Measurements from ENCODE around the gene MRPL44.

MRPL44 gene

DNA sequence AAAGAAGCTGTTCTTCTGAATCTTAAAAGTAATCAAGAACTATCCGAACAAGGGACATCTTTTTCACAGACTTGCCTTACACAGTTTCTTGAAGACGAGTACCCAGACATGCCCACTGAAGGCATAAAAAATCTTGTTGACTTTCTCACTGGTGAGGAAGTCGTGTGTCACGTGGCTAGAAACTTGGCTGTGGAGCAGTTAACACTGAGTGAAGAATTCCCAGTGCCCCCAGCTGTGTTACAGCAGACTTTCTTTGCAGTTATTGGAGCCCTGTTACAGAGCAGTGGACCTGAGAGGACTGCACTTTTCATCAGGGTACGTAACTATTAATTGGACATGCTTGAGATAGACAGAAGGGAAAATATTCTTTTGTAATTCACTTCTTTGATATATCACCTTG lies 2.4 kb downstream of the MRPL44 start:
- TF ChIP-seq, protein P1, sequence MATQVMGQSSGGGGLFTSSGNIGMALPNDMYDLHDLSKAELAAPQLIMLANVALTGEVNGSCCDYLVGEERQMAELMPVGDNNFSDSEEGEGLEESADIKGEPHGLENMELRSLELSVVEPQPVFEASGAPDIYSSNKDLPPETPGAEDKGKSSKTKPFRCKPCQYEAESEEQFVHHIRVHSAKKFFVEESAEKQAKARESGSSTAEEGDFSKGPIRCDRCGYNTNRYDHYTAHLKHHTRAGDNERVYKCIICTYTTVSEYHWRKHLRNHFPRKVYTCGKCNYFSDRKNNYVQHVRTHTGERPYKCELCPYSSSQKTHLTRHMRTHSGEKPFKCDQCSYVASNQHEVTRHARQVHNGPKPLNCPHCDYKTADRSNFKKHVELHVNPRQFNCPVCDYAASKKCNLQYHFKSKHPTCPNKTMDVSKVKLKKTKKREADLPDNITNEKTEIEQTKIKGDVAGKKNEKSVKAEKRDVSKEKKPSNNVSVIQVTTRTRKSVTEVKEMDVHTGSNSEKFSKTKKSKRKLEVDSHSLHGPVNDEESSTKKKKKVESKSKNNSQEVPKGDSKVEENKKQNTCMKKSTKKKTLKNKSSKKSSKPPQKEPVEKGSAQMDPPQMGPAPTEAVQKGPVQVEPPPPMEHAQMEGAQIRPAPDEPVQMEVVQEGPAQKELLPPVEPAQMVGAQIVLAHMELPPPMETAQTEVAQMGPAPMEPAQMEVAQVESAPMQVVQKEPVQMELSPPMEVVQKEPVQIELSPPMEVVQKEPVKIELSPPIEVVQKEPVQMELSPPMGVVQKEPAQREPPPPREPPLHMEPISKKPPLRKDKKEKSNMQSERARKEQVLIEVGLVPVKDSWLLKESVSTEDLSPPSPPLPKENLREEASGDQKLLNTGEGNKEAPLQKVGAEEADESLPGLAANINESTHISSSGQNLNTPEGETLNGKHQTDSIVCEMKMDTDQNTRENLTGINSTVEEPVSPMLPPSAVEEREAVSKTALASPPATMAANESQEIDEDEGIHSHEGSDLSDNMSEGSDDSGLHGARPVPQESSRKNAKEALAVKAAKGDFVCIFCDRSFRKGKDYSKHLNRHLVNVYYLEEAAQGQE (IDR thresholded peaks at IDR 0.05; ENCODE audit: insufficient read depth in 1 of 2, low read depth in 2 of 2, low read length in 2 of 2) = no peak
- TF ChIP-seq FOXP2 (optimal IDR thresholded peaks at IDR 0.05; ENCODE audit: borderline replicate concordance, extremely low read depth, extremely low read length, insufficient read depth) = no peak
- TF ChIP-seq TAF1 (IDR thresholded peaks at IDR 0.05; ENCODE audit: borderline replicate concordance, insufficient read depth, low read length) = no peak
- no peak for TF ChIP-seq SIN3A (IDR thresholded peaks at IDR 0.05; ENCODE audit: borderline replicate concordance, insufficient read depth, low read length)
- TF ChIP-seq POLR2AphosphoS5 (IDR thresholded peaks at IDR 0.05; ENCODE audit: low read depth, low read length) = no peak

DNA sequence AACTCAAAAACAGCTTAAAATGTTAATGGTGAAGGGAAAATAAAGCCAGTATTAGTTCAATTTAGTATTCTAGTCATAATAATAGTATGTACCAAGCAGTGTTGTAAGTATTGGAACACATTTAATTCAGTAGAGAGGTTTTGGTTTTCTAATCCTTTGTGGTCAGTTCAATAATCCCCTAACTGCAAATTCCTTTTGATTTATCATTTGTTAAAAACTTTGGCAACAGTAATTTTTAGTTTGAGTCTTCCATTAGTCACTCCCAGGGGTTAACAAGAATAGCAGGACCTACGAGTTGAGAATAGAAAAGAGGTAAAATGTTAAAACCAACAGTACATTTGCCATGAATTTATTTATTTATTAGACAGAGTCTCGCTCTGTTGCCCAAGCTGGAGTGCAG lies 10.7 kb downstream of the MRPL44 start:
- TF ChIP-seq FOXP2 (optimal IDR thresholded peaks at IDR 0.05; ENCODE audit: borderline replicate concordance, extremely low read depth, extremely low read length, insufficient read depth) (no peak), TAF1 (IDR thresholded peaks at IDR 0.05; ENCODE audit: borderline replicate concordance, insufficient read depth, low read length) (no peak), SIN3A (IDR thresholded peaks at IDR 0.05; ENCODE audit: borderline replicate concordance, insufficient read depth, low read length) (no peak), POLR2AphosphoS5 (IDR thresholded peaks at IDR 0.05; ENCODE audit: low read depth, low read length) (no peak)
- TF ChIP-seq, protein P1 (IDR thresholded peaks at IDR 0.05; ENCODE audit: insufficient read depth in 1 of 2, low read depth in 2 of 2, low read length in 2 of 2) = no peak

DNA sequence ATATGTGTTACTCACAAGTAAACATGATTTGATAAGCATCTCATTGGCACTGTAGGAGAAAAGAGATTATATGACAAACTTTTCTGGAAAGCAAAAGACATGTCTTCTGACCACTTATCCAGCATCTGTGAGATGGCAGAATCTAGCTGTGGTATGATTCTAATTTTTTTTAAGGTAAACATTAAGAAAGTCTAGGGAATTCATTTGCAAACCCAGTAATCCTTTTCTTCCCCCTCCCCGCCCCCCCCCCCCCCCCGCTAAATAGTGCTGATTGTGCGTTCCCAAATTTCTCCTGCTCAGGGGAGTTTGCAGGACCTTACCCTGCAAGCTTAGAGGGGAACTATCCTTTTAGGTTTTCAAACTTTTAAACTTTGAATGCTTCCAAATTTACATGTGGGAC lies 12.1 kb downstream of the MRPL44 start:
- TF ChIP-seq TAF1 (IDR thresholded peaks at IDR 0.05; ENCODE audit: borderline replicate concordance, insufficient read depth, low read length) (no peak), FOXP2 (optimal IDR thresholded peaks at IDR 0.05; ENCODE audit: borderline replicate concordance, extremely low read depth, extremely low read length, insufficient read depth) (no peak), SIN3A (IDR thresholded peaks at IDR 0.05; ENCODE audit: borderline replicate concordance, insufficient read depth, low read length) (no peak), POLR2AphosphoS5 (IDR thresholded peaks at IDR 0.05; ENCODE audit: low read depth, low read length) (no peak)
- TF ChIP-seq, protein P1 (IDR thresholded peaks at IDR 0.05; ENCODE audit: insufficient read depth in 1 of 2, low read depth in 2 of 2, low read length in 2 of 2) = no peak

DNA sequence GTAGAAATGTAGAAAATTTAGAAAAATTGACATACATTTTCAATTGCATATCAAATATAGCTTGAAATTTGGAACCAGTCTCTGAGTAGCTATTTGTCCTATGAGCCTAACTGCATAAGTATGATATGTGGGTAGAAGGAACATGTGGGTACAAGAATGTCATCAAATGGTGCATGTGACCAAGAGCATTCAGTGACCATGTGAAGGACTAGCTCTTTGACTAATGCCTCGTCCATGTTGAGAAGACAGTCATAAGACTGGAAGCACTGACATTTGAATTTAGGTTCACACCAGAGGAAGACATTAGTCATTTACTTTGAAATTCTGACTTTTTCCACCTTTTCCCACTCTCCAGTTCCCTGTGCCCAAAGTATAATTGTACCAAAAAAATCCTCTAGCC lies 12.6 kb downstream of the MRPL44 start:
- TF ChIP-seq, protein P1 (IDR thresholded peaks at IDR 0.05; ENCODE audit: insufficient read depth in 1 of 2, low read depth in 2 of 2, low read length in 2 of 2) = no peak
- TF ChIP-seq FOXP2 (optimal IDR thresholded peaks at IDR 0.05; ENCODE audit: borderline replicate concordance, extremely low read depth, extremely low read length, insufficient read depth) = no peak
- TF ChIP-seq SIN3A (IDR thresholded peaks at IDR 0.05; ENCODE audit: borderline replicate concordance, insufficient read depth, low read length) = no peak
- no peak for TF ChIP-seq POLR2AphosphoS5 (IDR thresholded peaks at IDR 0.05; ENCODE audit: low read depth, low read length)
- no peak for TF ChIP-seq TAF1 (IDR thresholded peaks at IDR 0.05; ENCODE audit: borderline replicate concordance, insufficient read depth, low read length)
